GM21528 (cell line): Measurements from ENCODE around the gene ITIH3.

Experiments
- ATAC-seq: cut with Tn5 transposase; IDR thresholded peaks from one replicate; pipeline ENCODE4 v1.9.1; 2021; ENCODE audit warnings: mild to moderate bottlenecking, moderate library complexity; ENCODE audit not compliant: unreplicated experiment, low FRiP score

The ITIH3 gene

DNA sequence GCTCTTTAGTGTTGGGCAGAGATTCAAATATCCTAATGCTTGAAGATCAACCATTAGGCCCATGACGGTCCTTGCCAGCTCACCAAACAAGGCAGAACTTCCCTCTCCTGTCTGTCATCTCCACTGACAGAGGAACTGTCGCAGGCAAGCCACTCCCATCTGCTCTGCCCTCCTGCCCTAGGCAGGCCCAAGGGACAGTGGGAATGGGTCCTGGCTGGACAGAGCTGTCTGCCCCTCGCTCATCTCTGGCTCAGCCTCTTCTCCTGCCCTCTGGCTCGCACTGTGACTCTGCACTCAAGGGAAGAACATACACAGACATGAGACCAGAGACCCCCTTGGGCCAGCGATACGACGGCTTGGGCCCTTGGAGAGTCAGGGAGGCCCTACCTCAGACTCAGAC lies 47.8 kb downstream of the ITIH3 start:
- ATAC-seq, result no peak

- no peak for ATAC-seq
Measured at GRCh38 chr3:52843108-52843865, 48.7 kb downstream of the ITIH3 start.

DNA sequence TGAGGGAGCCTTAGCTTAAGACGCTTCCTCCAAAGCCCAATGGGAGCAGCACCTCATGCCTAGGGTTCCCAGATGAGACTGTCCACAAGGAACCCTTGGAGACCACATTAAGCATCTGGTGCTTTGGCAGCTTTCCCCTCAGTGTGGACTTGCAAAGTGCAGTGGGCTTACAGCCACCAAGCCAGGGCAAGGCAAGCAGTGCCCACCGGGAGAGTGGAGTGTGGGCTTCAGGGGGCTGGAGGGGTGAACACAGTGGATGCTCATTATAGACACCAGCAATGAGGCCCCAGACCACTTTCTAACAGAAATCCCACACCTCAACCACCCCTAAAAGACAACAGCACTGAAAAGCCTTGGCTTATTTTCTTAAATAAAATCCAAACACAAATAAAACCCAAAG lies 49.3 kb downstream of the ITIH3 start:
- no peak for ATAC-seq

DNA sequence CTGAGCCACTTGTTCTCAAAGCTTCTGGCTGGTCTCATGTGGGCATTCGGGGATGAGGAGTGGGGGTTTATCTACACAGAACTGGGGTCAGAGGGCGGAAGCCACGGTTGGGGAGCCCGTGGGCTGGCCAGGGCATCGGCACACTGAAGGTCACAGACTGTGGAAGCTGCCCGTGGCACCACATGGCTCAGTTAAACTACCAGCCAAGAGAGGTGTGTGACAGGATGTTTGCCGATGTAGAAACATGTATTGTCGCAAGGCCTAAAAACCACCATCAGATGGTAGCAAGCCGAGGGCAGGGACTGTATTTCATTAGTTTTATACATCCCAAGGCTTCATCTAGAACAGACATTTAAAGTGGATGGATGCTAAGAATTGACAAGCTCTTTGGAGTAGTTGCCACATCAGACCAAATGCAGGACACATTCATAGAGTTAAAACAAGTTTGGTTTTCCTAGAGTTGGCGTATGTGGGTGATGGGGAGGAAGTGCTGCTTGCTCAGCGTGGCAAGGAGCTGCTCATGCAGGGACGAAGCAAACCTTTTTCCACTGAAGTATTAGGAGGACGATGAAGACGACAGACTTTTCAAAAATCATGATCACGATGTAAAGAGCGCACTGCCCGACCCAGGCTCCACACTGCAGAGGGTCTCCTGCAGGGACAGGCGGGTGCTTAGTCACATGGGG lies 49.8 kb downstream of the ITIH3 start:
- no peak for ATAC-seq

DNA sequence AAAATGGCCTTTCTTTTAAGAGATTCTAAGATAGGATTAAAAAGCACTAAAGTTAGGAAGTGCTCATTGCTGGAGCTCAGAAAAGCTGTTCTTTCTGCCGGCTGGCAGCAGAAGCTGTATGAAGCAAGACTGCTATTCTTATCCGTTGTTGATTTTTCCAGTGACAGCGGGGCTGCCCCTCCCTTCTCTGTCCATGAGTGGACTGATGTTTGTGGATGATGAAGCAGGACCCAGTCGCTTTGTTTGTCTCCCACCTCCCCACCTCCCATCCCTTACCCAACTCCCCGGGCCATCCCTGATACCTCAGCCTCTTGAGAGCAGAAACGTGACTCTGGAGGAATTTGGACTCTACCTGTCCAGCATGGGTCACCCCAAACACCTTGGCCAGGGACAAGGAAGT lies 50.6 kb downstream of the ITIH3 start:
- no peak for ATAC-seq

- no peak for ATAC-seq
Measured at GRCh38 chr3:52845691-52846431, 51.3 kb downstream of the ITIH3 start.

GRCh38 chr3:52846432-52846965 lies 51.9 kb downstream of the ITIH3 start:
- no peak for ATAC-seq

DNA sequence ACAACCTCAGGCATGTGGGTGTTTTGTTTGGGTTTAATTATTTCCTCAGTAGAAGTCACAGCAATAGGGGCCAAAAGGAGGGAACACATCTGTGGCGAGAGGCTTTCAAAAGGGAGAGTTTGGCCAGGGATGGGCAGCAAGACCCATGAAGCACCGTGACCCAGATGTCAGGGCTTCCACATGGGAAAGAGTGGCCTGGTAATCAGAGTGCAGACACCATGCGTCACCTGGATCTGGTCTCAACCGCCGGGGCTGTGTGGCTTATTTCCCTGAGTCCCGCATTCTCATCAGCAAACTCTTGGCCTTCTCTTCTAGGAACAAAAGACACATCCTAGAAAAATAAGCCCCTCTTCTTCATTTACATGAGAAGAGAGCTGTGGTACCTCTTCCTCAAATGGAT lies 52.6 kb downstream of the ITIH3 start:
- ATAC-seq, result no peak

GRCh38 chr3:52847726-52848125 lies 53.1 kb downstream of the ITIH3 start:
- no peak for ATAC-seq

DNA sequence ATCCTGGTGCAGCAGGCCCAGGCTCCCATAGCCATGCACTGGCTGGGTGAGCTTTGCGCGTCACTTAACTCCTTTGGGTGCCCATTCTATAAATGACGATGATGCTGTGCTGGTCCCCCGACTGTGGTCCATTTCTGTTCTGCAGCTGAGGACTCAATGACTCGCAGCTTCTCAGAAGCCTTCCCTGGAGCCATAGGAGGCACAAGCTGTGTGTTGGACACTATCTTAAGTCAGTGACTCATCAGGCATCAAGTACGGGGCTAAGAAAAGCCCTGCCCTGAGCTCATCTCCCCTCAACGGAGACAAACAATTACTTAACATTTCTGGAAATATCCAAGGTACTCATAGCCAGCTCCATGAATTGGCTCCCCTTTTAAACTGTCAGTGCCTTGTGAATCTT lies 54.0 kb downstream of the ITIH3 start:
- ATAC-seq, result no peak

DNA sequence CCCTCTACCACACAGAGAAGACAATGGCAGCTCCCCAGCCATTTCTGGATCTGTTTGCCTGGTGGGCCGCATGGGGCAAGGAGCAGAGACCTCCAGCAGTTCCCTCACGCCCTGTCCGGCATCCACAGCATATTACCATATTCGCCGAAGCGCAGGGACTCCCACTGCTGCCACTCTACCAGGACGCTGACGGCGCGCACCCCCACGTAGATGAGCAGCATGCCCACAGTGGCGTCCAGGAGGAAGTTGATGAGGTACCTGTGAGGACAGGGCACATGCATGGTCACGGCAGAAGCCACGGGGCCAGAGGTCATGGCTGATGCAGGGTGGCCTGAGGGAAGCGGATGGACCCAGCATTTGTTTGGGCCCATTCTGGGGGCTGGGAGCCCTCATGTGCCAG lies 55.1 kb downstream of the ITIH3 start:
- no peak for ATAC-seq

DNA sequence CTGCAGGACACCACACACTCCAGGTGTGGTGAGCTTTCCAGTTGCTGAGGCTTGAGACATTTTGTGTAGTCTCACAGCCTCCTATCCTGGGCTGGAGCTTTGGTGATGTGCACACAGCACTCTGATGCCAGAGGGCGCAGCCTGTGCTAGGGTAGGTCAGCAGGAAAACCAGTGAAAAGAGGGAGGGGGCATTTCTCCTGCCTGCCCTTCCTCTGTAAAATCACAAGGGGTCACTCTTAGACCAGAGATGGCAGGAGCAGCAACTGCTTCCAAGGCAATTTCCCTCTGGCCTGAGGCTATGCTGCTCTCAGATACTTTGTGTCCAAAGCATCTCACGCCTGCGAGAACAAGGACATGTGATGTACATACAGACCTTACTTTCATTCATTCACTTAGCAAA lies 56.8 kb downstream of the ITIH3 start:
- ATAC-seq, result no peak

GRCh38 chr3:52852419-52852818 lies 57.8 kb downstream of the ITIH3 start:
- no peak for ATAC-seq

DNA sequence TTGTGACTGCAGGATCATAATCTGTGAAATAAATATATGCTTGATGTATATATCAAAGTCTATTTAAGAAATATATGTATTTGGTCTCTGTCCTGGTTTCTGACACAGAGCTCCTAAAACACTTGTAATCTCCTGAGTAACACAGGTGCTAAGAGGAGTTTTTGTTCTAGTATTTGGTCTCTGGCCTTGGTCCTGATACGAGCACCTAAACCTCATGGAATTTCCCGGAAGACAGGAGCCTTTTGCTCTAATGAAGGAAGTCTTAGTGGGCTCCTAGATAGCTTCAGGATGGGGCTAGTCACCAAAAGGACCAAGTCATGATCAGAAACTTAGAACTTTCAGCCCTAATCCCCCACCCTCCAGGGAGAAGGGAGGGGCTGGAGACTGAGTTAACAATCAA lies 59.4 kb downstream of the ITIH3 start:
- ATAC-seq, result no peak

DNA sequence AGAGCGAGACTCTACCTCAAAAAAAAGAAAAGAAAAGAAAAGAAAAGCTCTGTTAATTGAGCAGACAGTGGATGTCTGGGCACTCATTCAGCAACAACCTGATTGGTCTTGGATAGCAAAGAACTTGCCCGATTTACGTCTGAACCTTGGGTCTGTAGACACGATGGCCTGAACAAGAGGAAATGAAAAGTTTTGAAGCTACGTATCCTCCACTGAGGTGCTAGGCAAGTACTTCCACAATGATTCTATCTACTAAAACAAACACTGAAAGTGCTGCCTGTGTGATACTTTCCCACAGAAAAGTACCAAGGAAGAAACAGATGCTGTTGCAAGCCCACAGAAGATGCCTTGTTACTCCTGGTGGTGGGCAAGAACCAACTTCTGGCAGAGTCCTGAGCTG lies 62.1 kb downstream of the ITIH3 start:
- no peak for ATAC-seq

GRCh38 chr3:52857133-52857532 lies 62.5 kb downstream of the ITIH3 start:
- ATAC-seq, result no peak

DNA sequence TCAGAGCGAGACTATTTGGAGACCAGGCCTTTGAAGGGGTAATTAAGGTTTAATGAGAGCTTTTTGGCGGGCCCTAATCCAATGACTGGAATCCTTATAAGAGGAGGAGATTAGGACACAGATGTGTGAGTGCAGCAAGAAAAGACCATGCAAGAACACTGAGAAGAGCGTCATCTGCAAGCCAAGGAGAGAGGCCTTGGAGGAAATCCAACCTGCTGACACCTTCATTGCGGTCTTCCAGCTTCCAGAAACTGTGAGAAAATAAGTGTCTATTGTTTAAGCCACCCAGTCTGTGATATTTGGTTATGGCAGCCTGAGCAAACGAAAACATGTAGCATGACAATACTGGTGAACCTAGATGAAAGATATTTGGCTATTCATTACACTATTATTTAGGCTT lies 63.3 kb downstream of the ITIH3 start:
- ATAC-seq, result no peak
